ENCODE results near the gene CTLA4.

CTLA4 gene

GRCh38 chr2:203909261-203909967 is 41.8 kb downstream of the CTLA4 start:
- no peak overlapping the region for H3K27ac ChIP-seq (ENCODE audit: low read depth, low read length, poor library complexity, severe bottlenecking)
- no peak overlapping the region for H2AFZ ChIP-seq (ENCODE audit: low read length)
- H4K20me1 ChIP-seq (ENCODE audit: insufficient read depth, low read length): no peaks in the 10 kb centered on the region
- no peaks in the 10 kb centered on the region for H3K36me3 ChIP-seq (ENCODE audit: insufficient read depth, low read length)
- no peaks in the 10 kb centered on the region for H3K4me1 ChIP-seq (ENCODE audit: insufficient read depth, low read length, severe bottlenecking)
- no peaks in the 10 kb centered on the region for H3K79me2 ChIP-seq (ENCODE audit: insufficient read depth, low read length)
- H3K4me2 ChIP-seq (ENCODE audit: low read length): no peak overlapping the region
- peak; percentile 42; the same call in 1 of the 2 replicates for TF ChIP-seq CTCF (IDR thresholded peaks at IDR 0.05; ENCODE audit: low read length)
- no peak for TF ChIP-seq EZH2 (IDR thresholded peaks at IDR 0.05; ENCODE audit: borderline replicate concordance, low read length)
- H3K27me3 ChIP-seq (ENCODE audit: insufficient read depth, low read length): no peaks in the 10 kb centered on the region
- H3F3A ChIP-seq (ENCODE audit: insufficient read depth, low read length): no peaks in the 10 kb centered on the region
- H3K9me2 ChIP-seq (ENCODE audit: low read depth, low read length): no peaks in the 10 kb centered on the region
- H3K9me3 ChIP-seq (ENCODE audit: low read length): no peaks in the 10 kb centered on the region
- no peak overlapping the region for H3K9ac ChIP-seq (ENCODE audit: low read length)
- no peak overlapping the region for H3K4me3 ChIP-seq (ENCODE audit: low read depth, low read length, poor library complexity, severe bottlenecking)

- H3K4me2 ChIP-seq (ENCODE audit: low read length): no peak overlapping the region
- H4K20me1 ChIP-seq (ENCODE audit: insufficient read depth, low read length): no peaks in the 10 kb centered on the region
- H3K36me3 ChIP-seq (ENCODE audit: insufficient read depth, low read length): no peaks in the 10 kb centered on the region
- H3K9me2 ChIP-seq (ENCODE audit: low read depth, low read length): no peaks in the 10 kb centered on the region
- H3F3A ChIP-seq (ENCODE audit: insufficient read depth, low read length): no peaks in the 10 kb centered on the region
- no peak overlapping the region for H2AFZ ChIP-seq (ENCODE audit: low read length)
- no peak overlapping the region for H3K27ac ChIP-seq (ENCODE audit: low read depth, low read length, poor library complexity, severe bottlenecking)
- no peaks in the 10 kb centered on the region for H3K4me1 ChIP-seq (ENCODE audit: insufficient read depth, low read length, severe bottlenecking)
- TF ChIP-seq EZH2 (IDR thresholded peaks at IDR 0.05; ENCODE audit: borderline replicate concordance, low read length): no peak
- no peak; the same call in 1 of the 2 replicates for TF ChIP-seq CTCF (IDR thresholded peaks at IDR 0.05; ENCODE audit: low read length)
- H3K4me3 ChIP-seq (ENCODE audit: low read depth, low read length, poor library complexity, severe bottlenecking): no peak overlapping the region
- no peaks in the 10 kb centered on the region for H3K79me2 ChIP-seq (ENCODE audit: insufficient read depth, low read length)
- H3K9ac ChIP-seq (ENCODE audit: low read length): no peak overlapping the region
- H3K27me3 ChIP-seq (ENCODE audit: insufficient read depth, low read length): no peaks in the 10 kb centered on the region
- H3K9me3 ChIP-seq (ENCODE audit: low read length): no peaks in the 10 kb centered on the region
Measured at GRCh38 chr2:203909974-203910373, 42.4 kb downstream of the CTLA4 start.

- no peak overlapping the region for H3K4me3 ChIP-seq (ENCODE audit: low read depth, low read length, poor library complexity, severe bottlenecking)
- H3K4me2 ChIP-seq (ENCODE audit: low read length): no peak overlapping the region
- no peaks in the 10 kb centered on the region for H3F3A ChIP-seq (ENCODE audit: insufficient read depth, low read length)
- no peak overlapping the region for H3K27ac ChIP-seq (ENCODE audit: low read depth, low read length, poor library complexity, severe bottlenecking)
- H2AFZ ChIP-seq (ENCODE audit: low read length): no peak overlapping the region
- no peaks in the 10 kb centered on the region for H4K20me1 ChIP-seq (ENCODE audit: insufficient read depth, low read length)
- H3K79me2 ChIP-seq (ENCODE audit: insufficient read depth, low read length): no peaks in the 10 kb centered on the region
- H3K9me2 ChIP-seq (ENCODE audit: low read depth, low read length): no peaks in the 10 kb centered on the region
- H3K27me3 ChIP-seq (ENCODE audit: insufficient read depth, low read length): no peaks in the 10 kb centered on the region
- no peaks in the 10 kb centered on the region for H3K9me3 ChIP-seq (ENCODE audit: low read length)
- no peak for TF ChIP-seq EZH2 (IDR thresholded peaks at IDR 0.05; ENCODE audit: borderline replicate concordance, low read length)
- no peak for TF ChIP-seq CTCF (IDR thresholded peaks at IDR 0.05; ENCODE audit: low read length)
- no peak overlapping the region for H3K9ac ChIP-seq (ENCODE audit: low read length)
- no peaks in the 10 kb centered on the region for H3K4me1 ChIP-seq (ENCODE audit: insufficient read depth, low read length, severe bottlenecking)
- no peaks in the 10 kb centered on the region for H3K36me3 ChIP-seq (ENCODE audit: insufficient read depth, low read length)
Measured at GRCh38 chr2:203913947-203914346, 46.4 kb downstream of the CTLA4 start.

All from OCI-LY1 (cell line).